Measurements from ENCODE around the gene KCNK13.

DNA sequence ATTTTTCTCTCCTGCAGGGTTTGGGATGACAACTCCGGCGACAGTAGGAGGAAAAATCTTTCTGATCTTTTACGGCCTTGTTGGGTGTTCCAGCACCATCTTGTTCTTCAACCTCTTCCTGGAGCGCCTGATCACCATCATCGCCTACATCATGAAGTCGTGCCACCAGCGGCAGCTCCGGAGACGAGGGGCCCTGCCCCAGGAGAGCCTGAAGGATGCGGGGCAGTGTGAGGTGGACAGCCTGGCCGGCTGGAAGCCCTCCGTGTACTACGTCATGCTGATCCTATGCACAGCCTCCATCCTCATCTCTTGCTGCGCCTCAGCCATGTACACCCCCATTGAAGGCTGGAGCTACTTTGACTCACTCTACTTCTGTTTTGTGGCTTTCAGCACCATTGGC lies 122.3 kb downstream of the KCNK13 start:
- TF ChIP-seq, protein P1, sequence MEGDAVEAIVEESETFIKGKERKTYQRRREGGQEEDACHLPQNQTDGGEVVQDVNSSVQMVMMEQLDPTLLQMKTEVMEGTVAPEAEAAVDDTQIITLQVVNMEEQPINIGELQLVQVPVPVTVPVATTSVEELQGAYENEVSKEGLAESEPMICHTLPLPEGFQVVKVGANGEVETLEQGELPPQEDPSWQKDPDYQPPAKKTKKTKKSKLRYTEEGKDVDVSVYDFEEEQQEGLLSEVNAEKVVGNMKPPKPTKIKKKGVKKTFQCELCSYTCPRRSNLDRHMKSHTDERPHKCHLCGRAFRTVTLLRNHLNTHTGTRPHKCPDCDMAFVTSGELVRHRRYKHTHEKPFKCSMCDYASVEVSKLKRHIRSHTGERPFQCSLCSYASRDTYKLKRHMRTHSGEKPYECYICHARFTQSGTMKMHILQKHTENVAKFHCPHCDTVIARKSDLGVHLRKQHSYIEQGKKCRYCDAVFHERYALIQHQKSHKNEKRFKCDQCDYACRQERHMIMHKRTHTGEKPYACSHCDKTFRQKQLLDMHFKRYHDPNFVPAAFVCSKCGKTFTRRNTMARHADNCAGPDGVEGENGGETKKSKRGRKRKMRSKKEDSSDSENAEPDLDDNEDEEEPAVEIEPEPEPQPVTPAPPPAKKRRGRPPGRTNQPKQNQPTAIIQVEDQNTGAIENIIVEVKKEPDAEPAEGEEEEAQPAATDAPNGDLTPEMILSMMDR (IDR thresholded peaks at IDR 0.05; ENCODE audit: low read depth, low read length, poor library complexity, severe bottlenecking): no peak
- TF ChIP-seq EZH2phosphoT487 (IDR thresholded peaks at IDR 0.05; ENCODE audit: borderline replicate concordance, low read length): no peak
